HEK293 (cell line): Measurements from ENCODE around the gene KREMEN1.

Experiments used
- CTCF ChIA-PET: fragments of 350-600 bp; formaldehyde crosslinking; extraction: SDS; loops from one replicate; lab custom pipeline; 2021; ENCODE audit warnings: antibody characterized with exemption; lab: Yijun Ruan, JAX
- POLR2A ChIA-PET: fragments of 300-600 bp; formaldehyde crosslinking; extraction: SDS; loops from one replicate; lab custom pipeline; 2020; ENCODE audit warnings: antibody characterized with exemption, inconsistent platforms; lab: Yijun Ruan, JAX
- H3K27ac ChIP-seq: fragments of 200-500 bp; sonication (Bioruptor generic); 2 replicates; pipeline ENCODE4 v1.5.1; 2014; ENCODE audit warnings: low read depth, low read length, control low read depth, inconsistent platforms; ENCODE audit errors: extremely low read depth
- H3K36me3 ChIP-seq, 2 experiments: fragments of 200-500 bp in 1 of 2; sonication (Bioruptor generic) in 1 of 2; 1 replicate in 1 of 2; 2 replicates in 1 of 2; pipeline ENCODE4 v1.5.1; 2014 to 2017; ENCODE audit warnings: inconsistent platforms in 2 of 2, low read length in 2 of 2; ENCODE audit not compliant: control insufficient read depth in 2 of 2, insufficient read depth in 1 of 2
- H3K4me1 ChIP-seq: fragments of 200-500 bp; sonication (Bioruptor generic); 2 replicates; pipeline ENCODE4 v1.5.1; 2014; ENCODE audit warnings: mild to moderate bottlenecking, low read length, inconsistent platforms; ENCODE audit not compliant: control insufficient read depth, insufficient read depth
- H3K4me3 ChIP-seq: 2 replicates; pipeline ENCODE4 v1.5.1; 2011; ENCODE audit warnings: low read depth, mild to moderate bottlenecking, control low read depth, low read length, moderate library complexity
- H3K9me3 ChIP-seq: fragments of 200-500 bp; sonication (Bioruptor generic); 2 replicates; pipeline ENCODE4 v1.5.1; 2014; ENCODE audit warnings: low read depth, low read length, inconsistent platforms; ENCODE audit not compliant: control insufficient read depth, insufficient read depth
- FEZF1 ChIP-seq: fragments of 450-650 bp; formaldehyde crosslinking; IDR thresholded peaks from 2 replicates; pipeline ENCODE4 v1.5.1; 2016; ENCODE audit warnings: missing biosample characterization, missing genetic modification characterization
- SP7 ChIP-seq: fragments of 450-650 bp; formaldehyde crosslinking; IDR thresholded peaks from 2 replicates; pipeline ENCODE4 v1.5.1; 2016; ENCODE audit warnings: missing biosample characterization, missing genetic modification characterization
- YY2 ChIP-seq: fragments of 450-650 bp; formaldehyde crosslinking; IDR thresholded peaks from 2 replicates; pipeline ENCODE4 v1.5.1; 2016; ENCODE audit warnings: missing biosample characterization, missing genetic modification characterization
- ZNF121 ChIP-seq: fragments of 450-650 bp; formaldehyde crosslinking; IDR thresholded peaks from 2 replicates; pipeline ENCODE4 v1.5.1; 2016; ENCODE audit warnings: missing biosample characterization, missing genetic modification characterization
- ZNF174 ChIP-seq: fragments of 450-650 bp; formaldehyde crosslinking; IDR thresholded peaks from 2 replicates; pipeline ENCODE4 v1.5.0; 2017; ENCODE audit warnings: missing biosample characterization, mild to moderate bottlenecking, missing genetic modification characterization
- ZNF175 ChIP-seq: fragments of 450-650 bp; formaldehyde crosslinking; IDR thresholded peaks from 2 replicates; pipeline ENCODE4 v1.5.1; 2016; ENCODE audit warnings: missing biosample characterization, missing genetic modification characterization
- ZNF302 ChIP-seq: fragments of 450-650 bp; formaldehyde crosslinking; IDR thresholded peaks from 2 replicates; pipeline ENCODE4 v1.5.1; 2016; ENCODE audit warnings: missing biosample characterization, missing genetic modification characterization, low read depth
- ZNF404 ChIP-seq: fragments of 450-650 bp; formaldehyde crosslinking; IDR thresholded peaks from 2 replicates; pipeline ENCODE4 v1.5.1; 2017; ENCODE audit warnings: missing biosample characterization, missing genetic modification characterization
- ZNF600 ChIP-seq: fragments of 450-650 bp; formaldehyde crosslinking; IDR thresholded peaks from 2 replicates; pipeline ENCODE4 v1.5.1; 2016; ENCODE audit warnings: missing biosample characterization, missing genetic modification characterization
- ZNF623 ChIP-seq: fragments of 450-650 bp; formaldehyde crosslinking; IDR thresholded peaks from 2 replicates; pipeline ENCODE4 v1.5.1; 2016; ENCODE audit warnings: missing biosample characterization, missing genetic modification characterization
- ZNF658 ChIP-seq: fragments of 450-650 bp; formaldehyde crosslinking; IDR thresholded peaks from 2 replicates; pipeline ENCODE4; 2016; ENCODE audit warnings: missing biosample characterization, missing genetic modification characterization
- ZXDB ChIP-seq: fragments of 450-650 bp; formaldehyde crosslinking; IDR thresholded peaks from 2 replicates; pipeline ENCODE4 v1.5.1; 2016; ENCODE audit warnings: missing biosample characterization, missing genetic modification characterization
- TF ChIP-seq, protein P1 (sequence below): fragments of 450-650 bp; formaldehyde crosslinking; IDR thresholded peaks from 2 replicates; pipeline ENCODE4 v1.5.1; 2017; ENCODE audit warnings: missing biosample characterization, missing genetic modification characterization
- TF ChIP-seq, protein P2 (sequence below): fragments of 450-650 bp; formaldehyde crosslinking; IDR thresholded peaks from 2 replicates; pipeline ENCODE4 v1.5.1; 2017; ENCODE audit warnings: missing biosample characterization, missing genetic modification characterization
- TF ChIP-seq, protein P3 (sequence below): fragments of 450-650 bp; formaldehyde crosslinking; IDR thresholded peaks from 2 replicates; pipeline ENCODE4 v1.5.1; 2016; ENCODE audit warnings: missing biosample characterization, missing genetic modification characterization

The KREMEN1 gene

DNA sequence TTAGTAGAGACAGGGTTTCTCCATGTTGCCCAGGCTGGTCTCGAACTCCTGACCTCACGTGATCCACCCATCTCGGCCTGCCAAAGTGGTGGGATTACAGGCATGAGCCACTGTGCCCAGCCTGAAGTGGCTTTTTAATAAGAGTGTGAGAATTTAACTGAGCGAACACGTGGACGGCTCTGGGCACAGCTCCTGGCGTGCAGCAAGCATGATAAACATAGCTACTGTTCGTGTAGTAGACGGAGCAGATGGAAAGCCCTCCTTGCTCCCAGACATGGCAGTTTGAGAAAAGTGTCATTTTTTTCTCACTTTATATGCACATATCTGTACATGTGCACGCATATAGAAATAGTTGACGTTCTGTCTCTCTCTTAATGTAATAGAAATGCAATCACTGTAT is 139.9 kb downstream of the KREMEN1 start (continued):
- TF ChIP-seq, protein P1, sequence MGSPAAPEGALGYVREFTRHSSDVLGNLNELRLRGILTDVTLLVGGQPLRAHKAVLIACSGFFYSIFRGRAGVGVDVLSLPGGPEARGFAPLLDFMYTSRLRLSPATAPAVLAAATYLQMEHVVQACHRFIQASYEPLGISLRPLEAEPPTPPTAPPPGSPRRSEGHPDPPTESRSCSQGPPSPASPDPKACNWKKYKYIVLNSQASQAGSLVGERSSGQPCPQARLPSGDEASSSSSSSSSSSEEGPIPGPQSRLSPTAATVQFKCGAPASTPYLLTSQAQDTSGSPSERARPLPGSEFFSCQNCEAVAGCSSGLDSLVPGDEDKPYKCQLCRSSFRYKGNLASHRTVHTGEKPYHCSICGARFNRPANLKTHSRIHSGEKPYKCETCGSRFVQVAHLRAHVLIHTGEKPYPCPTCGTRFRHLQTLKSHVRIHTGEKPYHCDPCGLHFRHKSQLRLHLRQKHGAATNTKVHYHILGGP (tag by site-specific recombination) = no peak
- TF ChIP-seq, protein P2, sequence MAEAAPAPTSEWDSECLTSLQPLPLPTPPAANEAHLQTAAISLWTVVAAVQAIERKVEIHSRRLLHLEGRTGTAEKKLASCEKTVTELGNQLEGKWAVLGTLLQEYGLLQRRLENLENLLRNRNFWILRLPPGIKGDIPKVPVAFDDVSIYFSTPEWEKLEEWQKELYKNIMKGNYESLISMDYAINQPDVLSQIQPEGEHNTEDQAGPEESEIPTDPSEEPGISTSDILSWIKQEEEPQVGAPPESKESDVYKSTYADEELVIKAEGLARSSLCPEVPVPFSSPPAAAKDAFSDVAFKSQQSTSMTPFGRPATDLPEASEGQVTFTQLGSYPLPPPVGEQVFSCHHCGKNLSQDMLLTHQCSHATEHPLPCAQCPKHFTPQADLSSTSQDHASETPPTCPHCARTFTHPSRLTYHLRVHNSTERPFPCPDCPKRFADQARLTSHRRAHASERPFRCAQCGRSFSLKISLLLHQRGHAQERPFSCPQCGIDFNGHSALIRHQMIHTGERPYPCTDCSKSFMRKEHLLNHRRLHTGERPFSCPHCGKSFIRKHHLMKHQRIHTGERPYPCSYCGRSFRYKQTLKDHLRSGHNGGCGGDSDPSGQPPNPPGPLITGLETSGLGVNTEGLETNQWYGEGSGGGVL = no peak
- TF ChIP-seq ZNF174 (no peak), ZNF302 (no peak), ZNF658 (no peak), ZNF121 (no peak), ZNF175 (tag by site-specific recombination) (no peak)
- TF ChIP-seq, protein P3, sequence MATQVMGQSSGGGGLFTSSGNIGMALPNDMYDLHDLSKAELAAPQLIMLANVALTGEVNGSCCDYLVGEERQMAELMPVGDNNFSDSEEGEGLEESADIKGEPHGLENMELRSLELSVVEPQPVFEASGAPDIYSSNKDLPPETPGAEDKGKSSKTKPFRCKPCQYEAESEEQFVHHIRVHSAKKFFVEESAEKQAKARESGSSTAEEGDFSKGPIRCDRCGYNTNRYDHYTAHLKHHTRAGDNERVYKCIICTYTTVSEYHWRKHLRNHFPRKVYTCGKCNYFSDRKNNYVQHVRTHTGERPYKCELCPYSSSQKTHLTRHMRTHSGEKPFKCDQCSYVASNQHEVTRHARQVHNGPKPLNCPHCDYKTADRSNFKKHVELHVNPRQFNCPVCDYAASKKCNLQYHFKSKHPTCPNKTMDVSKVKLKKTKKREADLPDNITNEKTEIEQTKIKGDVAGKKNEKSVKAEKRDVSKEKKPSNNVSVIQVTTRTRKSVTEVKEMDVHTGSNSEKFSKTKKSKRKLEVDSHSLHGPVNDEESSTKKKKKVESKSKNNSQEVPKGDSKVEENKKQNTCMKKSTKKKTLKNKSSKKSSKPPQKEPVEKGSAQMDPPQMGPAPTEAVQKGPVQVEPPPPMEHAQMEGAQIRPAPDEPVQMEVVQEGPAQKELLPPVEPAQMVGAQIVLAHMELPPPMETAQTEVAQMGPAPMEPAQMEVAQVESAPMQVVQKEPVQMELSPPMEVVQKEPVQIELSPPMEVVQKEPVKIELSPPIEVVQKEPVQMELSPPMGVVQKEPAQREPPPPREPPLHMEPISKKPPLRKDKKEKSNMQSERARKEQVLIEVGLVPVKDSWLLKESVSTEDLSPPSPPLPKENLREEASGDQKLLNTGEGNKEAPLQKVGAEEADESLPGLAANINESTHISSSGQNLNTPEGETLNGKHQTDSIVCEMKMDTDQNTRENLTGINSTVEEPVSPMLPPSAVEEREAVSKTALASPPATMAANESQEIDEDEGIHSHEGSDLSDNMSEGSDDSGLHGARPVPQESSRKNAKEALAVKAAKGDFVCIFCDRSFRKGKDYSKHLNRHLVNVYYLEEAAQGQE (tag by site-specific recombination) = no peak
- TF ChIP-seq, all 188 proteins: peak for 0

DNA sequence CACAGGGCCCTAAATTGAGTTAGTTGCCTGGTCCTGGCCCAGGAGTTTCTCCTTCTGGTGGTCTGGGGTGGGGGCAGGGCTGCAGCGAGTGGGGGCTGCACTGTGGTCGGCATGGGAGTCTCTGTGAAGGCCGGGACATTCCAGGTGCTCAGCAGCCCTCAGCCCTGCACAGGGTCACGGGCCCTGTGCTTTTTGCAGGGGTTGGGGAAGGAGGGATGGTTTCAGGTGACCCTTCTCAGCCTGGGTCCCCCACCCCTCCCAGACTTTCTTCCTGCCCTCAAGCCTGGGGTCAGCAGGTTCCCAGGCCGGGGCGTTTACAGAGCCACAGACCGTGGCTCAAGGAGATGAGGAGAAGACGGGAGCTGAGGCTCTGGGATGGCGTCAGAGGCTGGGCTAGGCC is 140.7 kb downstream of the KREMEN1 start:
- TF ChIP-seq ZNF404 (no peak), SP7 (no peak), YY2 (no peak), FEZF1 (tag by site-specific recombination) (no peak)
- no peaks in the 10 kb centered on the region for H3K36me3 ChIP-seq
- ChIA-PET CTCF (interaction anchor here (0.9 kb wide), 1 partner anchor 32 kb away, joined by 3 read pairs; no protein-coding TSS in a partner anchor), POLR2A (no interaction called here)
- no peaks in the 10 kb centered on the region for H3K9me3 ChIP-seq
- no peak overlapping the region for H3K27ac ChIP-seq
- no peaks in the 10 kb centered on the region for H3K4me1 ChIP-seq
- H3K4me3 ChIP-seq = no peak overlapping the region

DNA sequence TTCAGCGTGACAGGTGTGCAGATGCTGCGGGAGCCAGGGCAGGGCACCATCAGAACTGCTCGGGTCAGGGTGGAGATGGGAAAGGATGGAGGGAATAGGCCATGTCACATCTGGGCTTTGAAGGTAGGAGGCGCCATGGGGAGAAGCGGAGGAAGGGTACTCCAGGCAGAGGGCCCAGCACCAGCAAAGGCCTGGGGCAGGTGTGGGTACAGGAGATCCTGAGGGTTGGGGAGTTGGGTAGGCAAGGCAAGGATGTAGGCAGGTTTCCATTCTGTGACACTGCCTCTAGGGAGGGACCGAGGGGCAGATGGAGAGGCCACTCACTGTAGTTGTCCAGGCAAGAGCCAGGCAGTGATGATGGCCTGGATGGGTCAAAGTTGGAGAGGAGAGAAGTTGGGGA is 141.4 kb downstream of the KREMEN1 start:
- H3K36me3 ChIP-seq = no peaks in the 10 kb centered on the region
- no peaks in the 10 kb centered on the region for H3K4me1 ChIP-seq
- ChIA-PET POLR2A (no interaction called here), CTCF (no interaction called here)
- TF ChIP-seq ZNF600 (no peak), ZXDB (tag by site-specific recombination) (no peak)
- no peak overlapping the region for H3K27ac ChIP-seq
- H3K9me3 ChIP-seq = no peaks in the 10 kb centered on the region
- H3K4me3 ChIP-seq = no peak overlapping the region

DNA sequence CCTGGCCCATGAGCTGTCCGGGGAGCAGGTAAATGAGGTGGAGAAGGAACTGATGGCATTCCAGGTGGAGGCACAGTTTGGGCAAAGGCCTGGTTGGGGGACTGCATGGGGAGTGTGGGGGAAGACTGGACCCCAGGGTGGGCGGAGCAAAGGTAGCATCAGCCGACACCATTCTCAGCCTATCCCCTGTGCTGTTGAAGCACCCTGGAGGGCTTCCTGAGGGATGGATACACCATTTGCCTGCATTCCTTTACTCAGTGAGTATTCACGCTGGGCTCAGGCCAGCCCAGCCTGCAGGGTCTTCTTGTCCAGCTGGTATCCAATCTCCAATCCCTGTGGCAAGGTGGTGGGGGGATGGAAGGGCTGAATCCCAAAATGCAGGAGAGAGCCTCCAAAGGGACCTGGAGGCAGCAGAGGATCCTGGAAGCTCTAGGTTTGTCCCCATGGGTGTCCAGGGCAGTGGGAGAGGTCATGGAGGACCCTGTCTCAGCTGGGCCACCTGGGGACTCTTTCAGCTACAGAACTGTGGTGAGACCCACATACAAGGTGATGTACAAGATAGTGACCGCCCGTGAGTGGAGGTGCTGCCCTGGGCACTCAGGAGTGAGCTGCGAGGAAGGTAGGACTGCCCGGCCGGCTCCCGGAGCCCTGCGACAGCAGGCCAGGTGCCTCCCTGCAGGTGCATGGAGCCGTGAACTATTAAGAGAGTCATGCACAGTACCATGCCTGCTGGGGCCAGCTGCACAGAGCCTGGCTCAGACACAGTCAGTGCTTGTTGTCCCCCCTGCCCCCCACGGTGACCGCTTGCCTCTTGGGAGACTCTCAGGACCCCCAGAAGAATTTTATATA is 142.4 kb downstream of the KREMEN1 start:
- CTCF ChIA-PET = no interaction called here
- TF ChIP-seq ZNF623 = no peak
- H3K9me3 ChIP-seq = no peaks in the 10 kb centered on the region
- no peaks in the 10 kb centered on the region for H3K4me1 ChIP-seq
- H3K27ac ChIP-seq = no peak overlapping the region
- POLR2A ChIA-PET = no interaction called here
- H3K4me3 ChIP-seq = no peak overlapping the region
- H3K36me3 ChIP-seq = no peaks in the 10 kb centered on the region
